HAP-1 (cell line): ENCODE data around the gene NTMT1.
A peak's percentile ranks its signal among the peaks of the same experiment; 100 is the strongest.
"Not testable (repeated sequence)": the region's sequence is repeated elsewhere in the genome, so short reads cannot be mapped to it uniquely, and the experiment has no call there.

Source experiments
- DNase-seq, 2 experiments: peaks; one replicate each; pipeline ENCODE4 v3.0.0-alpha.2; 2016 to 2020; ENCODE audit warnings: low spot score in 2 of 2
- H3K27me3 ChIP-seq: fragments of 250-450 bp; sonication (Bioruptor Pico); 2 replicates; pipeline ENCODE4 v1.5.1; 2020; ENCODE audit warnings: low read depth, mild to moderate bottlenecking, moderate library complexity
- H3K36me3 ChIP-seq: fragments of 250-450 bp; sonication (Bioruptor Pico); replicated peaks from 2 replicates; pipeline ENCODE4 v1.5.1; 2020; ENCODE audit warnings: mild to moderate bottlenecking
- H3K4me1 ChIP-seq: fragments of 250-450 bp; sonication (Bioruptor Pico); 2 replicates; pipeline ENCODE4 v1.5.1; 2020; ENCODE audit warnings: mild to moderate bottlenecking
- H3K4me3 ChIP-seq: fragments of 250-450 bp; sonication (Bioruptor Pico); 2 replicates; pipeline ENCODE4 v1.5.1; 2020; ENCODE audit warnings: mild to moderate bottlenecking, moderate library complexity
- H3K9me3 ChIP-seq: fragments of 250-450 bp; sonication (Bioruptor Pico); 2 replicates; pipeline ENCODE4 v1.5.1; 2020; ENCODE audit warnings: mild to moderate bottlenecking, moderate library complexity
- in situ Hi-C: fragments of 300-500 bp; cut with MboI; formaldehyde crosslinking; loops from 3 replicates; pipeline ENCODE4 v1.14.3; 2020; ENCODE audit warnings: low sequenced_read_pairs, inconsistent platforms, mixed read lengths

NTMT1 gene

GRCh38 chr9:129650680-129651235, 24.8 kb downstream of the NTMT1 start:
- in situ Hi-C loops, result no loop called here

GRCh38 chr9:129653823-129654553, 28.0 kb downstream of the NTMT1 start:
- Histone ChIP-seq H3K4me3 (no peak overlapping the region), H3K4me1 (no peaks in the 10 kb centered on the region), H3K9me3 (no peaks in the 10 kb centered on the region), H3K36me3 (no peaks in the 10 kb centered on the region), H3K27me3 (no peaks in the 10 kb centered on the region)
- no peak for DNase-seq
- in situ Hi-C loops, result no loop called here

More at GRCh38 chr9:129650680-129651235, 24.8 kb downstream of the NTMT1 start:
- no peak for DNase-seq
- H3K27me3 ChIP-seq, result no peaks in the 10 kb centered on the region
- H3K9me3 ChIP-seq, result no peaks in the 10 kb centered on the region
- no peak overlapping the region for H3K4me3 ChIP-seq
- no peaks in the 10 kb centered on the region for H3K36me3 ChIP-seq
- H3K4me1 ChIP-seq, result no peaks in the 10 kb centered on the region

GRCh38 chr9:129654554-129655040, 28.6 kb downstream of the NTMT1 start:
- H3K4me3 ChIP-seq, result no peak overlapping the region
- no peaks in the 10 kb centered on the region for H3K36me3 ChIP-seq
- in situ Hi-C loops, result no loop called here
- no peaks in the 10 kb centered on the region for H3K9me3 ChIP-seq
- no peak for DNase-seq
- no peaks in the 10 kb centered on the region for H3K27me3 ChIP-seq
- no peaks in the 10 kb centered on the region for H3K4me1 ChIP-seq

GRCh38 chr9:129655154-129655553, 29.2 kb downstream of the NTMT1 start:
- in situ Hi-C loops, result no loop called here

GRCh38 chr9:129655696-129656095, 29.7 kb downstream of the NTMT1 start:
- H3K27me3 ChIP-seq, result no peaks in the 10 kb centered on the region
- H3K36me3 ChIP-seq, result no peaks in the 10 kb centered on the region
- no peak overlapping the region for H3K4me3 ChIP-seq
- H3K4me1 ChIP-seq, result no peaks in the 10 kb centered on the region
- no peak for DNase-seq
- in situ Hi-C loops, result no loop called here
- no peaks in the 10 kb centered on the region for H3K9me3 ChIP-seq

More at GRCh38 chr9:129655154-129655553, 29.2 kb downstream of the NTMT1 start:
- no peak for DNase-seq
- Histone ChIP-seq H3K36me3 (no peaks in the 10 kb centered on the region), H3K4me3 (no peak overlapping the region), H3K27me3 (no peaks in the 10 kb centered on the region), H3K4me1 (no peaks in the 10 kb centered on the region), H3K9me3 (no peaks in the 10 kb centered on the region)

- no peak overlapping the region for H3K4me3 ChIP-seq
- H3K4me1 ChIP-seq, result no peaks in the 10 kb centered on the region
- H3K27me3 ChIP-seq, result no peaks in the 10 kb centered on the region
- H3K36me3 ChIP-seq, result no peaks in the 10 kb centered on the region
- no peaks in the 10 kb centered on the region for H3K9me3 ChIP-seq
- in situ Hi-C loops, result no loop called here
- DNase-seq, result no peak
Observed at GRCh38 chr9:129656795-129657390, 30.9 kb downstream of the NTMT1 start.

- in situ Hi-C loops, result no loop called here
- Histone ChIP-seq H3K9me3 (no peaks in the 10 kb centered on the region), H3K27me3 (no peaks in the 10 kb centered on the region), H3K4me1 (no peaks in the 10 kb centered on the region), H3K36me3 (no peaks in the 10 kb centered on the region), H3K4me3 (no peak overlapping the region)
- no peak for DNase-seq
Observed at GRCh38 chr9:129661029-129661428, 35.1 kb downstream of the NTMT1 start.

GRCh38 chr9:129662239-129662638, 36.3 kb downstream of the NTMT1 start:
- DNase-seq, H3K9me3 ChIP-seq, H3K36me3 ChIP-seq, H3K27me3 ChIP-seq, in situ Hi-C loops, H3K4me3 ChIP-seq, H3K4me1 ChIP-seq: not testable (repeated sequence)

- Histone ChIP-seq H3K4me1 (no peaks in the 10 kb centered on the region), H3K27me3 (no peaks in the 10 kb centered on the region), H3K4me3 (peak overlapping the region; percentile 19), H3K9me3 (no peaks in the 10 kb centered on the region), H3K36me3 (no peaks in the 10 kb centered on the region)
- in situ Hi-C loops, result no loop called here
- DNase-seq, result no peak
Observed at GRCh38 chr9:129664746-129665388, 38.9 kb downstream of the NTMT1 start.

- H3K36me3 ChIP-seq, result no peaks in the 10 kb centered on the region
- H3K9me3 ChIP-seq, result no peaks in the 10 kb centered on the region
- in situ Hi-C loops, result no loop called here
- no peaks in the 10 kb centered on the region for H3K27me3 ChIP-seq
- no peaks in the 10 kb centered on the region for H3K4me1 ChIP-seq
- H3K4me3 ChIP-seq, result peak within 1 kb of the TSS; percentile 19
- DNase-seq, result peak in 1 of 2 experiments; percentile 64
Observed at GRCh38 chr9:129665389-129665775, 39.4 kb downstream of the NTMT1 start, which contains the start of gene PRRX2. TSS of gene PRRX2 (plus strand) at chr9:129665647. CDS start at chr9:129665868, 221 bp downstream.

- no peak for DNase-seq
- H3K27me3 ChIP-seq, result no peaks in the 10 kb centered on the region
- H3K9me3 ChIP-seq, result no peaks in the 10 kb centered on the region
- no peaks in the 10 kb centered on the region for H3K36me3 ChIP-seq
- H3K4me1 ChIP-seq, result no peaks in the 10 kb centered on the region
- H3K4me3 ChIP-seq, result no peak overlapping the region
- in situ Hi-C loops, result no loop called here
Observed at GRCh38 chr9:129665814-129666520, 40.0 kb downstream of the NTMT1 start.

GRCh38 chr9:129666575-129666974, 40.6 kb downstream of the NTMT1 start:
- no peaks in the 10 kb centered on the region for H3K27me3 ChIP-seq
- H3K36me3 ChIP-seq, result no peaks in the 10 kb centered on the region
- H3K4me1 ChIP-seq, result no peaks in the 10 kb centered on the region
- H3K9me3 ChIP-seq, result no peaks in the 10 kb centered on the region
- in situ Hi-C loops, result no loop called here
- no peak overlapping the region for H3K4me3 ChIP-seq
- DNase-seq, result no peak

- H3K4me1 ChIP-seq, result no peaks in the 10 kb centered on the region
- H3K36me3 ChIP-seq, result no peaks in the 10 kb centered on the region
- no peaks in the 10 kb centered on the region for H3K27me3 ChIP-seq
- DNase-seq, result no peak
- H3K9me3 ChIP-seq, result no peaks in the 10 kb centered on the region
- in situ Hi-C loops, result no loop called here
- no peak overlapping the region for H3K4me3 ChIP-seq
Observed at GRCh38 chr9:129667378-129667777, 41.4 kb downstream of the NTMT1 start.
